DMS79 (cell line): ENCODE measurements around the gene CCDC97.

Experiments used
- DNase-seq: peaks from one replicate; lab custom pipeline; 2025; lab: John Stamatoyannopoulos, UW

CCDC97 gene

DNA sequence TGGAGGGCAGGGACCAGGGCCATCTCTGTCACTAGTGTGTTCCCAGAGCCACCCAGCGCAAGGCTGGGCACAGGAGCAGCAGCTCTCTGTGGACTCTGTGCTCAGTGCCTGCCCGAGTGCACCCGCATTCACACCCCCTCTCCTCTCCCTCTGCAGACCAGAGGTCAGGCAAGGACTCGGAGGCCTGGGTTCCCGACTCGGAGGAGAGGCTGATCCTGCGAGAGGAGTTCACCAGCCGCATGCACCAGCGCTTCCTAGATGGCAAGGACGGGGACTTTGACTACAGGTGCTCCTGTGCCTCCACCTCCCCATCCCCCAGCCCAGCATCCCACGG, 10.2 kb downstream of the CCDC97 start:
- no peak for DNase-seq

DNA sequence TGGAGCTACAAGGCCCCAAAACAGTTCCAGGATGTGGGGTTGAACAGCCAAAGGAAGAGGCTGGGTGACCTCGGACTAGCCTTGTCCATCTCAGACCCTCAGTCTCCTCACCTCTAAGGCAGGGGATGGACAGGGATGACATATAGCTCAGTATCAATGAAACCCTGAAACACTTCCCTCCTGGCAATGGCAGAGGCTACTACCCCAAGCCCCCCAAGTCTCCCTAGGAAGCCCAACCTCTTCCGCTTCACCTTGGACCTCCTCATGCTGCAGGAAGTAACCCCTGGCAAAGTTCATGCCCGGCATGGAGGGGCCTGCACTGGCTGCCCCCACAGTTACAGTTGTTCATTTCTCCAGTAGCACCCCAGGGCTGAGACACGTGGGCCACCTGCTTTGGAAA, 10.6 kb downstream of the CCDC97 start:
- no peak for DNase-seq

DNA sequence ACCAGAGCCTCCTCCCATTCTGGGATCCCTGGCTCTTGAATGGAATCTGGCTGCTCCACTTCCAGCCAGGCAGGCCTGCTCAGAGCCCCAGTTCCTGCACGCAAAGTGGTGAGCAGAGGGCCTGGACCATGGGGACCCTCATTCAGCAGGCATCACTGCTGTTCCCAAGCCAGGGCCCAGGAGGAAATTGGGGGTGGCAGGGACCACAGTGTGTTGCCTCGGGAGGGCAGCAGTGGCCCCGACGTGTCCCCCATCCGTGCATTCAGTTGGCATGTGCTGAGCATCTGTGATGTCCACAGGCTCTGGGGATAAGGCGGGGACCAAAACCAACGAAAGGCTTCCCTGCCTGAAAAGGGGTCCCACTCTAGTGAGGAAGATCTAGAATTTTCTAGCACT, 11.2 kb downstream of the CCDC97 start:
- no peak for DNase-seq

DNA sequence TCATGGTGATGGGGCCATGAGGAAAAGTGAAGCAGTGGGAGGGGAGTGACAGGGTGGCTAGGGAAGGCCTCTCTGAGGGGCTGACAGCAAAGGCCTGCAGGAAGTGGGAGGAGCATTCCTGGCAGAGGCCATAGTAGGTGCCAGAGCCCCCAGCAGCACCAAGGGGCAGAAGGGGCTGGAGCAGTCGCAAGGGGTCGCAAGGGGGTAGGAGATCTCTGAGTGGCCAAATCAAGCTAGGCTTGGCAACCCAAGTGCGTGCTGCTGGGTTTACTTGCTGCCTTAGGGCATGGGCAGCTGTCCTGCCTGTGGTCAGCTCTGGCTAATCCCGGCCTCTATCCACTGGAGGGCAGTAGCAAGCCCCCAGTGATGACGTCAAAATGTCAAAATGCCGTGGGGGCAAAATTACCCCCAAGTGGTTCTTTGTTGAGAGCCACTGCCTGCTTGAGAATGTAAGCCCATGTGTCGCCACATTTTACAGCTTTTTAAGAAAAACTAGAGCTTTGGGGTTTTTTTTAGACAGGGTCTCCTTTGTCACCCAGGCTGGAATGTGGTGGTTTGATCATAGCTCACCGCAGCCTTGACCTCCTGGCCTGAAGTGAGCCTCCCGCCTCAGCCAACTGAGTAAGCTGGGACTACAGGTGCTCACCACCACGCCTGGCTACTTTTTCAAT, 11.8 kb downstream of the CCDC97 start:
- DNase-seq = no peak

DNA sequence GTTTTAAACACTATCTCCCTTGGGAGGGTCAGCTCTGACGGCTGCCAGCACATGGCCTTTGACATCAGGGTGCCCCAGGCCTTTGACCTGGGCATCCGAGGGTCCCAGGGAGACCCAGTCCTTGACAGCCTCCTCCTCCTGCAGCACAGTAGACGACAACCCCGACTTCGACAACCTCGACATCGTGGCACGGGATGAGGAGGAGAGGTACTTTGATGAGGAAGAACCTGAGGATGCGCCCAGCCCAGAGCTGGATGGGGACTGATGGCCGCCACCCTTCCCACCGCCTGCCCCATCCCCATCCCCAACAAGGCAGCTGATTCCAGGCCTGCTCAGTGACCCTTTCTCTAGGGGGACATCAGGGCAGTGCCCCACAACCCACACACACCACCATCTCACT, 12.5 kb downstream of the CCDC97 start:
- DNase-seq = no peak

DNA sequence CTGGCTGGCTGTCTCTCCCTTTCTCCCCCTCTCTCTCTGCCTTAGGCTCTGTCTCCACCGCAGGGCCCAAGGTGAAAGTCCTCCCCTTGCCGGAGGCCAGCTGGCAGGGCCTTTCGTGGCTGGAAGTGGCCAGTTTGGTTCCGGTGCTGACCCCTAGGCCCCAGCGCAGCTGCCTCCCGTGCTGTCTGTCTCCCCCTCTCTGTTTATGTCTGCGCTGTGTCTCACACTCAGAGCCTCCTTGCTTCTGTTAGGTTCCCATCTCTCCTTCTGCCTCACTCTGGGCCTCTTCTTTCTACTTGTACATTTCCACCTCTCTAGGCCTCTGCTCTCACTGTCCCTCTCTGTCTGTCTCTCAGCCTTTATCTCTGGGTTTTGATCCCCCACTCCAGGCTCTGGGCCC, 13.1 kb downstream of the CCDC97 start:
- no peak for DNase-seq

DNA sequence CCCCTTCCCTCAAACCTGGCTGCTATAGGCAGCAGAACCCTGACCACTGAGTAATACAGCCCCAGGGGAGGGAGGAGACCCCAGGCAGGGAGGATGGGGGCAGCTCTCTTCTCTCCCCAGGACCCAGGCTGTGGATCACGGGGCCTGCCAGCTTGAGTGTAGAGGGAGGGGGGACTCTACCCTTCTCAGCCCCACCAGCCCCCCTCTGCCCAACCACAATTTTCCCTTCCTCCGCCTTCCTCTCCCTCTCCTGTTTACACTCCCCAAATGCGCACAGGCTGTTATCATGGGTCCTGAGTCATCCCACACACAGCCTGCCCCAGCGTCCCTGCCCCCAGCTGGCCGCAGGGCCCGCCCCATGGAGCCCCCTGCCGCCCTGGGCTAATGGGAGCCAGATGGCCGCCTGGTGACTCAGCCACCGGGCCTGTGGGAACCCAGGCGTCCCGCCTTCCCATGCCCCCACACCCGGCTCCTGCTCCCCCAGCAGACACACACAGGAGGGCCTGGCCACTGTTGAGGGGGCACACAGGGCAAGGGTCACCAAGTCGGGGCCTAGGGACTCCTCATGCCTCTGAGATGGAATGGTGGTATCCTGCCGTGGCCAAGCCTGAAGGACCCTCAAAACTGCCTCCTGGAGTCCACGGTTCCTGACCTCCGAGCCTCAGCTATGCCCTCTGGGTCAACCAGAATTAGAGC, 13.6 kb downstream of the CCDC97 start:
- no peak for DNase-seq

DNA sequence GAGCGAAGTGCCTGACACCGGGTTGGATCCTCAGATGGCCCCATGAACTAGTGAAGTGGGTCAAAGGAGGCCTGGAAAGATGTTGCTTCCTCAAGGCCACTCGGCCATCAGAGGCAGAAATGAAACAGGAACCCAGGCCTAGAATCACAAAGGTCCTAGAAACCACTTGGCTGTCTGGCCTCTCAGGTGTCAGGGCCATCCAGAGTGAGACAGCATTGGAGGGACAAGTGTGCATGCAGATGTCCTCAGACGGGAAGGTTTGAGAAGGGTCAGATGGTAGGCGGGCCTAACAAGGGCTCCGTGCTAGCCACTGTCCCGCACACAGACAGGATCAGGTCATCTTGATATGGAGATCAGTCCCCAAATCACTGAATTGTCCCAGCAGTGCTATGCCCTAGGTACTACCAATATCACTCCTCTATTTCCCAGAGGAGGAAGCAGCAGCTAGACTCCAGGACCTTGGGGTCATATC, 14.3 kb downstream of the CCDC97 start:
- DNase-seq = no peak

DNA sequence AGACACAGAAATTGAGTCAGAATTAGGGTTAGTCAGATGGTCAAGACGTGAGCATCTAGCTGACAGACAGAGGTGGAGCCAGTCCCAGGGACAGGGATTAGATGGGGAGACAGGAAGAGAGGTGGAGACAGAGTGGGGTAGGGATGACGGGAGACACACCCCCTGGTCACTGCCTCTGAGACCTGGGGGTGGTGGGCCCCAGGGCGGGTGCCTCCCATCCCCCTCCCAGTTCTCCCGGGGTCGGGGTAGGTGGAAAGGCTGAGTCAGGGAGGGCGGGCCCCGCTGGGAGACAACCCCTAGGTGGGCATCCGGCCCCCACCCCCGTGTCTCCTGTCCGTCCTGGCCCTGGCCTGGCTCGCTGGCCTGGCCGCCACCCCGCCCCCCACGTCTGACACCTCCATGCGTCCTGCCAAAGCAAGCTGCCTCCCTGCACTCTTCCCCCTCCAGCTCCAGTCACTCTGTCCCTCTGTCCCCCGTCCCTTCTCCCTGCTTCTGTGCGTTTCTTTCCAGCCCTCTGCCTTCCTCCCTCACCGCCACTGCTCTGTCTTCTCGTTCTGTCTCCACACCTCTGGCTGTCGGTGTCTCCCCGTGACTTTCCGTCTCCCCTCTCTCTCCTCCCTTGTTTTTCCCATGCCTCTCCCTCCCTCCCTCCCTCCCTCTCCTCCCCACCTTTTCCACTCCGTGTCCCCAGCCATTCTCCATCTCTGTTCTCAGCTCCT, 15.1 kb downstream of the CCDC97 start:
- no peak for DNase-seq

DNA sequence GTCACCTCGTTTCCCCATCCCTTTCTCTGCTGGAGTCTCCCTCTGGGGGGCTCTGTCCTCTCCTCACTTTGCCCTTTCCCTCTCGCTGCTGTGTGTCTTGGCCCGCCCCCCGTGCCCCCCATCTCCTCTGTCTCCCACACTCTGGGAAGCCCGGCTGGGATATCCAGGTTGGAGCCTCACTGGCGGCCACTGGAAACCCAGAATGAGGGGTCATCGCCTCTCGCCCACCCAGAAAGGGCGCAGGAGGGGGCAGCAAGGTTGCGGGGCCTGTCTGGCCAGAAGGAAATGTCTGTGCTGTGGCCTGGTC, 15.6 kb downstream of the CCDC97 start:
- DNase-seq = no peak

DNA sequence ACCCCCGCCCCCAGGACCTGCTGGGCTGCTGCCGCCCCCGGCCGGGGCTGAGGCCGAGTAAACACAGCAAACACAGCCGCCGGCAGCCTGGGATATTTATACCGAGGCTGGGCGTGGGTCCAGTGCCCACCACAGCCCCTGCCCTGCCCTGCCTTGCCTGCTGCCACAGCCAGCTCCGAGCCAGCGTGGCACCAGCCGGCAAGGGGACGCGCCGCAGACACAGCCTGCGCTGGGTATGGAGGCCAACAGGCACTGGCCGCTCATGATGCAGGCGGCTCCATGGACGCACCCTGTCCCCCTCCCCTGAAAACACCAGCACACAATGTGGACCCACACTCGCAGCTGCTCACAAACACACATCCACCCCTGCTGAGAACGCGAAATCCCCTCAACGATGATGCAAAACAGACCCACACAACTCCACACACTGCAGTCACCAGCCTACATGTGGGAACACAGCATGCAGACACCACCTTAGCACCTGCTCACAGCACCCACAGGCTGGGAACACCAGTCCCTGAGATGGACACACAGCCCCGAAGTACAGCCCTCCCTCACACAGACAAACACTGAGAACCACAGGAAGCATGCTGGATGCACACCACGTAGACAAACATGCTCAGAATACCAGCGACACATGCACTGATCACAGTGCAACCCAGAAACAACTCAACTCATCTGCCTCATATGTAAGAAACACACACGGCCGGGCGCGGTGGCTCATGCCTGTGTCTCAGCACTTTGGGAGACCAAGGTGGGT, 16.2 kb downstream of the CCDC97 start:
- no peak for DNase-seq

DNA sequence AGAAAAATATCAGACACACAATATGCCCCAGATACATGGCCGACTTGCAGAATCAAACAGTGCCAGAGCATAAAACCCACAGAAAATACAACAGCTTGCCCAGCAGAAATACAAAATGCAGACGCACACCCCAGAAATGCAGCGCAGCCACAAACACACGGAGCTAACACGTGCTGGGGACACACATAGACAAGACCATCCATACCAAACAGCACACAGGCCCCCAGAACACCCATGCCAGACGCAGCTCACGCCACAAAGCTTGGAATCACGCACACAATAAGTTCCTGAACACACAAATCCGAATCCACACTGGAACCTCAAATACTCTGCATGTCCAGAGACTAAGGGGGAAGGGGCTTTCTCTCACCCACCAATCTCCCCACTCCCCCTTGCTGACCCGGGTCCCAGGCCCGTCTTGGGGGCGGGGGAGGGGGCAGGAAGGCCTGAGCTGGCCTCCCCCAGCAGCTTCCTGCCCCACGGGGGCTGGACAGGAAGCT, 17.2 kb downstream of the CCDC97 start:
- no peak for DNase-seq

DNA sequence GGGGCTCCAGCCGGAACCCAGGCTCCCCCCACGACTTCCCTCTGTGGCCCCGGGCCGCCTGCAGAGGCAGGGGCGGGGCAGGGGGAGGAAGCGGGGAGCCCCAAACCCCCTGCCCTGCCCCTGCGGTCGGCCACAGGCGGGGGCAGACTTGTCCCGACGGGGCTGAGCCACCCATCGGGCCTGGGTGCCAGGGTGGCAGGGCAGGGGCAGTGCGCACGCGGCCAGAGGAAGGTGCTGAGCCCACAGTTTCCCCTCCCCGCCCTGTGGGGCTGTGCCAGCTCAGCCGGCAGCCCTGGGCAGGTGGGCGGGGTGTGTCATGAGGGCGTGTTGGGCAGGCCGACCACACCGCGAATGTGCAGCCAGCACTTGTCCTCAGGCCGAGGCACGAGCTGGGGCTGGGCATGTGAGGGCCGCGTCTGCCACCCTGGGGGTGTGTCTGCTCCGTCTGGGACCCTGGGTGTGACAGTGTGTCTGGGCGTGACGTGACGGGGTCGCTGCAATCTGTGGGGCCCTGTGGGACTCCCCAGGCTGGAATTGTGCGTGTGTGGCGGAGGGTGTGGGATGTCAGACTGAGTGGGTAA, 17.7 kb downstream of the CCDC97 start:
- no peak for DNase-seq

DNA sequence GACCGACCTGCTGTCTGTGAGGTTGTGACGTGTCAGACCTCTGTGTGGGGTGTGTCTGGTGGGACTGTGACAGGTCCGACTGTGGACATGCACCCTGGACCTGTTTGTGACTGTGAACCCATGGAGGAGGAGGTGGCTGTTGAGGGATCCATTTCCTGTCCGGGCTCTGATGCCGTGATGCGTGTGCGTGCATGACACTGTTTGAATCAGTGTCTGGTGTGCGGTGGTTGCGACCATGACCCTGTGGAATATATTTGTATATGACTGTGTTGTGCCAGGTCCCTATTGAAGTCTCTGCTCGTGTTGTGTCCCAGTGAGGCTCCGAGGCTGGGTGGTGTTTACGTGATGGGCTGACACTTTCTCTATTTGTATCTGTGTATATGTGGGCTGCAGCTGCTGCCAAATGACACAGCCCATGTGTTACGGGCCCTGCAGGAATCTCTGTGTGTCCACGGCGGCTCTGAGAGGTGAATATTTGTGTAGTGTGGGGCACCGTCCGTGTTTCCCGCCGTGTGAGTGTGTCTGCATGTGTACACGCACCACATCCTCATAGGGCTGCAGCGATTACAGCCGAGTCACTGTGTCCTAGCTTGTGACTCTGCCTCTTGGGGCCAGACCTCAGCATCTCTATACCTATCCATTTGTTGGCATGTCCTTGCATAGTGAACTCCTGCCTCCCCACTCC, 18.3 kb downstream of the CCDC97 start:
- no peak for DNase-seq

DNA sequence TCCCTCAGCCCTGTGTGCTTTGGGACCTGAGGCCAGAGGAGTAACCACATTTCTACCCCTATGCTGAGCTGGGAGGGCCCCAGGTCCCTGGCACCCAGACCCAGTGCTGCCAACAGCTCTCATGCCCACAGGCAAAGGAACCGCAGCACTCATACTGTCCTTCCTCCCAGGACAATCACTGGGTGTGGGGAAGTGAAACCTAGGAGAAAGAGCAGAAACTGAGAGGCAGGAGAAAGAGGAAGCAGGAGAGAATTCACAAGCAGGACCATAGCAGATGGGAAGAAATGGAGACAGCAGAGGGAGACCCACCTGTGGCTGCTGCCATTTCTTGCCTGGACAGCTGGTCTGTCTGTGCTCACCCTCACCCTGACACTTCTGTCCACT, 18.9 kb downstream of the CCDC97 start:
- DNase-seq = no peak

DNA sequence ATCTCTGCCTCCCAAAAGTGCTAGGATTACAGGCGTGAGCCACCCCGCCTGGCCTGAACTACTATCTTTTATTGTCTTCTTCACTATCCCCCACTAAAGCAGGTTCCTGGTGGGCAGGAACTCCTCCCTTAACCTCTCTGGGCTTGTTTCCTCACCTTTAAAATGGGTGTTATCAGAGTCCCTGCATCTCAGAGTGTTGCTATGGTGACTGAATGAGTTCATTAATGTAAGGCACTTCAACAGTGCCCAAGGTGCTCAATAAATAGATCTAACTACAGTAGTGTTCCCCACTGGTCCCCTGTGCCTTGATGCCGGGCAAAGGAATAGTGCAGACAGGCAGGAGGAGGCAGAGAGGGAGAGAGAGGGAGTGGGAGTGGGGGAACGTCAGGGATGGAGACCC, 20.5 kb downstream of the CCDC97 start:
- no peak for DNase-seq

DNA sequence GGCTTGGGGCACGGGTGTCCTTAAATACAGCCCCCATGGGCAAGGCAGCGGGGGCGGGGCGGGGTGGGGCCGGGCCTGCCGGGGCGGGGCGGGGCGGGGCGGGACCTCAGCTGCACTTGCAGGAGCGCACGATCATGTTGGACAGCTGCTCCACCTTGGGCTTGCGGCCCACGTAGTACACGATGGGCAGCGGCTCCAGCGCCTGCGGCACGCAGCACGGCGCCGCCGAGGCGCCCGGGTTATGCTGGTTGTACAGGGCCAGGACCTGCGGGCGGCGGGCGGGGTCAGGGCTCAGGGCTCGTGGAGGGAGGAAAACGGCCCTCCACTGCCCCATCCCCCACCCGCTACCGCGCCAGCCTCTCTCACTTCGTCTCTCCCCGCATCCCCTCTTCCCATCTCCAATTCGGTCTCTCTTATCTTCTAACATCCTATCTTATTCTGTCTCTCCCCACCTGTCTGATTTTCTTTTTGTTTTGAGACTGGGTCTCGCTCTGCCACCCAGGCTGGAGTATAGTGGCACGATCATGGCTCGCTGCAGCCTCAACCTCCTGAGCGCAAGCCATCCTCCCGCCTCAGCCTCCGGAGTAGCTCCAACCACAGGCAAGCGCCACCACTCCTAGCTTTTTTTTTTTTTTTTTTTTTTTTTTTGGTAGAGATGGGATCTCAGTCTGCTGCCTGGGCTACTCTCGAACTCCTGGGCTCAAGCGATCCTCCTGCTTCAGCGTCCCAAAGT, 21.1 kb downstream of the CCDC97 start:
- DNase-seq = no peak

DNA sequence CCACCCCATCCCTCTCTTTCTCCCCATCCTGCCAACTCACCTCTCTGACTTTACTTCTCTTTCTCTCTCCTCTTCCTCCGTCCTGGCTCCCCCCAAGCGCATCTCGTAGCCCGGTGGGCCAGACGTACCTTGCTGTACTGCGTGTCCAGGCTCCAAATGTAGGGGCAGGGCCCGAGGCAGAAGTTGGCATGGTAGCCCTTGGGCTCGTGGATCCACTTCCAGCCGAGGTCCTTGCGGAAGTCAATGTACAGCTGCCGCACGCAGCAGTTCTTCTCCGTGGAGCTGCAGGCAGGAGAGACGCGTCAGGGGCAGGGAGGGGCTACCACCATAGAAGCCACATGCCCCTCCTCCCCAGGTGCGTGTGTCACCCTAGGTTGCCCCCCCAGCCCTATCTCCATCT, 22.0 kb downstream of the CCDC97 start:
- DNase-seq = no peak

DNA sequence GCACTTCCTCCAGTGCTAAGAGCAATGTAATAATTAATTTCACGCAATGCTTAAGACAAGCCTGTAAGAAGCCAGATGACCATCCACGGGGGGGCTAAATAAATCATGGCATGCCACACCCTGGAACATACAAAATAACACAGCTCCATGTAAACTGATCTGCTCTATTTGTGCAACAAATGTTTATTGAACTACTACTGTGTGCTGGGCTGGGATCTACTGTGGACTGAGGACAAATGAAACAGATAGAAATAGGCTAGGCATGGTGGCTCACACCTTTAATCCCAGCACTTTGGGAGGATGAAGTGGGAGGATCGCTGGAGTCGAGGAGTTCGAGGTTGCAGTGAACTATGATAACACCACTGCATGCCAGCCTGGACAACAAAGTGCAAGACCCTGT, 22.5 kb downstream of the CCDC97 start:
- no peak for DNase-seq

DNA sequence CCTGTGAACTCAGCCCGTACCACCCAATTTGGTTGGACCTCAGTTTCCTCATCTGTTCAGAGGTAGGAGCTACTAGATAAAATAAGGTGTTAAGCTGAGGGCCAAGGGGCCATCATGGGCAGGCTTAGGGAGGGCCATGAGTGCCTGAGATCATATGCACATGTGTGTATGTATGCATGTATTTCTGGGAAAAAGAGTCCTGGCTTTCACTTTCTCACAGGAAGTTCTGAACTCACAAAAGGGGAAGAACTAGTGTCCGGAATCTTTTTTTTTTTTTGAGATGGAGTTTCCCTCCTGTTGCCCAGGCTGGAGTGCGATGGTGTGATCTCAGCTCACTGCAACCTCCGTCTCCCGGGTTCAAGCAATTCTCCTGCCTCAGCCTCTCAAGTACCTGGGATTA, 24.8 kb downstream of the CCDC97 start:
- no peak for DNase-seq

DNA sequence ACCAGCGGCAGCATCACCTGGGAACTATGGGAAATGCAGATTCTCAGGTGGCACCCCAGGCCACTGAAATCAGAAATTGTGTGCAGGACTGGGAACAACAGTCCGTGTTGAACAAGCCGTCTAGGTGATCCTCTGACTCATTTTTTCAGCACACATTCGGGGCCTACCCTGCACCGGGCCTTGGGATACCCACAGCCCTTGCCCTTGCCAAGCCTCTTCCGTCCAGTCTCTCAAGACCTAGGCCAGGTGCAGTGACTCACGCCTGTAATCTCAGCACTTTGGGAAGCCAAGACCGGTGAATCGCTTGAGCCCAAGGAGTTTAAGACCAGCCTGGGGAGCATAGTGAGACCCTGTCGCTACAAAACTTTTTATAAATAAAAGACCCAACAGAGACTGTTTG, 25.5 kb downstream of the CCDC97 start:
- DNase-seq = no peak
